HG03565 (cell line): Measurements from ENCODE around the gene TRAP1.
"Not testable (repeated sequence)": the region's sequence is repeated elsewhere in the genome, so short reads cannot be mapped to it uniquely, and the experiment has no call there.

ENCODE experiments used
- ATAC-seq: cut with Tn5 transposase; IDR thresholded peaks from one replicate; pipeline ENCODE4 v1.9.1; 2021; ENCODE audit warnings: mild to moderate bottlenecking, moderate library complexity; ENCODE audit not compliant: unreplicated experiment

TRAP1 gene

DNA sequence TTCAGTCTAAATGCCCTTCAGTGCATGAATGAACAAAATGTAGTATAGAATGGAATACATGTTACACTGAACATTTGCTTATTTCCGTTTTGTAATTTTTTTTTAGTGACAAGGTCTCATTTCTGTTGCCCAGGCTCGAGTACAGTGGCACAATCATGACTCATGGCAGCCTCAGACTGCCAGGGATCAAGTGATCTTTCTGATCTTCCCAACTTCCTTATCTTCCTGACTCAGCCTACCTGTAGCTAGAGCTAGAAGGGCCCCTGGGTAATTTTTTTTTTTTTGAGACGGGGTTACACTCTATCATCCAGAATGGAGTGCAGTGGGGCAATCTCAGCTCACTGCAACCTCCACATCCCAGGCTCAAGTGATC, 98.6 kb downstream of the TRAP1 start:
- ATAC-seq, result no peak

GRCh38 chr16:3612510-3613466, 104.5 kb downstream of the TRAP1 start:
- no peak for ATAC-seq

DNA sequence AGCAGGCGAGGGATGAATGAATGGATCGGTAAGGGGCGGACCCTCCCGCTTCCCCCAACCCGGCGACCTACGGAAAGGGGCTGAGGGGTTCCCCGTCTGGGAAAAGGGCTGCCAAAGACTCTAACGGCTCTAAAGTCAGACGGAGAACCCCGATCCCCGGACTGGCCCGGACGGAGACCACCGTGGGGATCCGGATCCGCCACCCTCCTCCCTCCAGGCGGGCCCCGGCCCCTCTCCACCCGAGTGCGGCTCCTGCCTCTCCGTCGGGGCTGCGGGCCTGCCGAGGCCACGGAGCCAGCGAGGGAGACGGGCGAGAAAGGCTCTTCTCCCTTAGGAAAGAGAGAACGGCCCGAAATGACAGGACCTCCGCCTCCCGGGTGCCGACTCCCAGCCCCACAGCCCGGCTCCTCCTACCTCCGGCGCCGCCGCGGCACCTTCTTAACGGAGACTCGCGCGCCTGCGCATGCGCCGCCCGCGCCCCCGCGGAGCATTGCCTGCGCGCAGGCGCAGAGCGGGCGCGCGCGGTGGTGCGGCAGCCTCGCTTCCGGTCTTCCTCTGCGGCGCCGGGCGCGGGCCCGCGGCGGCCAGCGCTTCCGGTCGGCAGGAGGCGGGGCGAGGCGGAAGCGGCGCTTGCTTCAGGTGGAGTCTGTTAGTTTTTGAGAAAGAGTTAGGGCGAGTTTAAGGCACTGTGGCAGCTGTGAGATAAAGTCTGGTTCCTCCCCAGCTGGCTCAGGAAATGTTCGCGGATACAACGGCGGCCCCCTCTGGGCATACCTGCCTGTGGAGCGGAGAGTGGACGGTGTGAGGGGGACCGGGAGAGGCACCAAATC, 106.0 kb downstream of the TRAP1 start, which contains the start of gene SLX4:
Gene SLX4 (minus strand): TSS at position 461 of the 830 bp plus-strand sequence. CDS start 2,642 bp downstream, outside the sequence.
- peak; percentile 78 for ATAC-seq

DNA sequence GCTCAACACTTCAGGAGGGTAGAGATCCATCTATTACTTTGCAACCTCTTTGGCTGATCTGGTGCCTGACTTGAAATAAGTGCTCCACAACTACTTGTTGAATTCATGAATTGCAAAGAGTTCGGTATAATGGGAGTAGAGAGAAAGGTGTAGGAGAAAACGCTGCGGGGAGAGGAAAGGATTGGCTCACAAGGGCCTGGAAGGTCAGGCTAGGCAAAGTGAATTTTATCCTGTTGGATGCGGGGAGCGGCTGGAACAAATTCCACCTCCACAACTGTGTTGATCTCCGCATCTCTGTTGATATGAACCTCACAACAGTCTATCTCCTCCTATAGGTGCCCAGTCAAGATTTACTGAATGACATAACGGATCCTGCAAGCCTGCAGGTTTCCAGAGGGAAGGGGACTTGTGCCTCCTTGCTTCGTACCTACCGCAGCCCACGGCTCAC, 106.6 kb downstream of the TRAP1 start:
- no peak for ATAC-seq

DNA sequence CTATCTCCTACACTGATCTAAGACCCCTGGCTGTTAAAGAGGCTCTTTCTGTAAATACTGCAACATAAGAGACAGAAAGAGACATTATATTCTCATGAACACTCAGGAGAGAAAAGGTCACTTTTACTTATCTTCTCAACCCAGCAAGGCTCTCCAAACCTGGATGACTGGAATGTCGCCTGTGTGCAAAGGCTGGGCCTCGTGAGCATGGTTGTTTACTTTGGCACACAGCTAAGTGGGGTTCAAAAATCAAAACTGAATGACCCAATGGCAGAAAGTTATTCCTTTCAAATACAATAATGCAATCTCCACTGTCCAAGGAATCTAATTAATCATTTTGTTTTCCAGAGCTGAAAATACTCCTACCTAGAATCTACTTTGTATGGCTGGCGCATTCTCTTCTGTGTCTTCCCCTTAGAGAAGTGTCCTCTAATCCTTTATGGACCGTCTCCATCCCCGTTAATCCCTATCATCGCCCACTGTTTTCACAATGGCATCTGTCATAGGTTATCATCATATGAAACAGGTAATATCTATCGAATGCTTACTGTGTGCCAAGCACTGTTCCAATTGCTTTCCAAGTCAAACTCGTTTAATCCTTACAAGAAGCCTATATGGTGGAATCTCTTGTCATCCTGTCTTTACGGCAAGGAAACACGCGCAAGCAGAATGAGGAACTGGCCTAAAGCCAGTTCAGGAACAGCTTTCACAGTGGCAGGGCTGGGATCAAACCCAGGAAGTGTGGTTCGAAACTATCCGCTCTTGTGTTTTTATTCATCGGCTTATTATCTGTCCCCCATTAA, 107.2 kb downstream of the TRAP1 start:
- no peak for ATAC-seq

DNA sequence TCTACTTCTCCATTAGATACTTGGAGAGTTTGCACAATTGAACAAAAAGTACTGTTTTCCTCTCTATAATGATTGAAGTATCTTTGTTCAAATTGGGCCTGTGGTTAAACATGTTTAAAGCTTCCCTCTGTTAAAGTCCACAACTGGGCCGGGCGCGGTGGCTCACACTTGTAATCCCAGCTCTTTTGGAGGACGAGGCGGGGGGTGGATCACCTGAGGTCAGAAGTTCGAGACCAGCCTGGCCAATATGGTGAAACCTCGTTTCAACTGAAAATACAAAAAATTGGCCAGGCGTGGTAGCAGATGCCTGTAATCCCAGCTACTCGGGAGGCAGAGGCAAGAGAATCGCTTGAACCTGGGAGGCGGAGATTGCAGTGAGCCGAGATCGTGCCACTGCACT, 108.3 kb downstream of the TRAP1 start:
- not testable (repeated sequence) for ATAC-seq

DNA sequence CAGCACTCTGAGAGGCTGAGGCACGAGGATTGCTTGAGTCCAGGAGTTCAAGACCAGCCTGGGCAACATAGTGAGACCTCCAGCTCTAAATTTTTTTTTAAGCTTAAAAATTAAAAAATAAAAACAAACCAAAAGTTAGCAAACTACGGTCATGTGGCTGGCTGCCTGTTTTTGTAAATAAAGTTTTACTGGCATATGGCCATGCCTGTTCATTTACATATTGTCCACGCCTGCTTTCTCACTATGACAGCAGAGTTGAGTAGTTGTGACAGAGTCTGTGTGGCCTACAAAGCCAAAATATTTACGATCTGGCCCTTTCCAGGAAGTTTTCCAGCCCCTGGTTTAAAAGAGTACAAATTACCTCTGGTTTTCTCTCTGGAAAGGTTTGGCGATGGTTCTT, 109.3 kb downstream of the TRAP1 start:
- no peak for ATAC-seq
